CD14-positive monocyte (primary cell): Measurements from ENCODE around the gene NEDD4L. TPM values are rescaled to one million over a fixed set of nuclear protein-coding genes. Genes with fewer than 3 reads are reported as not detected.

ENCODE experiments used
- DNase-seq, 3 donors: peaks; one replicate each; pipeline ENCODE4 v3.0.0-alpha.2; 2011 to 2022
- H2AFZ ChIP-seq: 2 replicates; pipeline ENCODE4 v1.6.0; 2012; ENCODE audit warnings: mild to moderate bottlenecking, low read depth, low read length, inconsistent platforms; ENCODE audit not compliant: insufficient read depth, poor library complexity, severe bottlenecking
- H3K27ac ChIP-seq, 2 donors: 1 replicate in 1 of 2; 2 replicates in 1 of 2; pipeline ENCODE4 v1.5.1; 2012 to 2013; ENCODE audit warnings: low read length in 2 of 2, control low read depth in 1 of 2, inconsistent platforms in 1 of 2, low read depth in 1 of 2, mild to moderate bottlenecking in 1 of 2
- H3K27me3 ChIP-seq, 2 donors: one replicate each; pipeline versions ENCODE4 v1.6.0 to v1.6.1; 2011 to 2013; ENCODE audit warnings: low read length in 2 of 2; ENCODE audit not compliant: control insufficient read depth in 2 of 2, insufficient read depth in 2 of 2
- H3K36me3 ChIP-seq, 2 donors: replicated peaks in 1 of 2; 1 replicate in 1 of 2; 2 replicates in 1 of 2; pipeline versions ENCODE4 v1.5.1 to v1.6.1; 2012 to 2013; ENCODE audit warnings: low read length in 2 of 2, control low read depth in 1 of 2, inconsistent platforms in 1 of 2, mild to moderate bottlenecking in 1 of 2; ENCODE audit not compliant: insufficient read depth in 2 of 2, control insufficient read depth in 1 of 2
- H3K4me1 ChIP-seq, 2 donors: 1 replicate in 1 of 2; 2 replicates in 1 of 2; pipeline versions ENCODE4 v1.5.1 to v1.6.1; 2012 to 2013; ENCODE audit warnings: low read length in 2 of 2, control low read depth in 1 of 2, inconsistent platforms in 1 of 2, mild to moderate bottlenecking in 1 of 2, moderate library complexity in 1 of 2; ENCODE audit not compliant: insufficient read depth in 2 of 2, control insufficient read depth in 1 of 2
- H3K4me2 ChIP-seq: replicated peaks from 2 replicates; pipeline ENCODE3; 2012; ENCODE audit warnings: low read length, moderate library complexity, mild to moderate bottlenecking; ENCODE audit not compliant: poor library complexity, severe bottlenecking; ENCODE audit errors: extremely low read depth
- H3K4me3 ChIP-seq, 3 experiments: fragments of 200-600 bp in 1 of 3; sonication (generic) in 1 of 3; replicated peaks in 1 of 3; 1 replicate in 2 of 3; 2 replicates in 1 of 3; pipeline ENCODE4 v1.5.1; 2011 to 2013; ENCODE audit warnings: low read length in 3 of 3, mild to moderate bottlenecking in 3 of 3, control low read depth in 2 of 3, low read depth in 2 of 3, inconsistent platforms in 1 of 3, moderate library complexity in 1 of 3
- H3K79me2 ChIP-seq: 2 replicates; pipeline ENCODE4 v1.6.0; 2012; ENCODE audit warnings: mild to moderate bottlenecking, control low read depth, inconsistent platforms, low read length, moderate library complexity; ENCODE audit not compliant: insufficient read depth
- H3K9ac ChIP-seq: 2 replicates; pipeline ENCODE4 v1.6.0; 2017; ENCODE audit warnings: low read length, mild to moderate bottlenecking; ENCODE audit not compliant: insufficient read depth, poor library complexity, severe bottlenecking
- H3K9me3 ChIP-seq, 2 donors: replicated peaks in 1 of 2; 1 replicate in 1 of 2; 2 replicates in 1 of 2; pipeline versions ENCODE4 v1.5.1 to v1.6.1; 2012 to 2013; ENCODE audit warnings: low read length in 2 of 2, control low read depth in 1 of 2; ENCODE audit not compliant: control insufficient read depth in 1 of 2, insufficient read depth in 1 of 2
- H4K20me1 ChIP-seq: 2 replicates; pipeline ENCODE4 v1.6.0; 2012; ENCODE audit warnings: mild to moderate bottlenecking, low read length, control low read depth, moderate library complexity; ENCODE audit not compliant: insufficient read depth
- H3K27ac Mint-ChIP-seq, 7 donors: one replicate each; pipeline ENCODE4 v1.8.0; 2020; ENCODE audit warnings: mild to moderate bottlenecking in 7 of 7, mixed read lengths in 7 of 7, moderate library complexity in 6 of 7, inconsistent platforms in 2 of 7
- H3K27me3 Mint-ChIP-seq, 3 donors: one replicate each; pipeline ENCODE4 v1.8.0; 2021 to 2022; ENCODE audit warnings: low read depth in 3 of 3, mild to moderate bottlenecking in 3 of 3, mixed read lengths in 3 of 3, moderate library complexity in 3 of 3, inconsistent platforms in 1 of 3
- H3K36me3 Mint-ChIP-seq, 2 donors: one replicate each; pipeline ENCODE4 v1.8.0; 2020; ENCODE audit warnings: mixed read lengths in 2 of 2, inconsistent platforms in 1 of 2, mild to moderate bottlenecking in 1 of 2
- H3K4me1 Mint-ChIP-seq: one replicate; pipeline ENCODE4 v1.8.0; 2020; ENCODE audit warnings: mild to moderate bottlenecking, mixed read lengths
- H3K4me3 Mint-ChIP-seq, 2 donors: one replicate each; pipeline ENCODE4 v1.8.0; 2020; ENCODE audit warnings: mild to moderate bottlenecking in 2 of 2, mixed read lengths in 2 of 2, moderate library complexity in 1 of 2
- H3K9me3 Mint-ChIP-seq, 7 donors: one replicate each; pipeline ENCODE4 v1.8.0; 2020 to 2022; ENCODE audit warnings: mixed read lengths in 7 of 7, mild to moderate bottlenecking in 6 of 7, moderate library complexity in 6 of 7, inconsistent platforms in 2 of 7
- WGBS: methylation state at CpG from one replicate; pipeline ENCODE4 v1.1.5; 2013; ENCODE audit warnings: missing lambda C conversion rate; ENCODE audit not compliant: insufficient coverage; 5-methylcytosine and 5-hydroxymethylcytosine counted together
- intact Hi-C, 2 donors: fragments of 100-400 bp; cut with micrococcal nuclease; formaldehyde crosslinking; loops; one replicate each; pipeline versions ENCODE4 v1.15.0 to v1.15.1; 2023
- polyA plus RNA-seq, 3 donors: library from polyadenylated mRNA; depleted of rRNA in 1 of 3; unstranded in 2 of 3; stranded (reverse) in 1 of 3; fragments of 300-500 nt in 2 of 3; fragments of >200 nt in 1 of 3; fragmentation: Illumina TruSeq in 2 of 3; gene quantifications; 1 replicate in 2 of 3; 2 replicates in 1 of 3; pipeline ENCODE4 v1.2.3, GENCODE V29; 2012 to 2021
- TF ChIP-seq, protein P1 (sequence below): fragments of 200-600 bp; IDR thresholded peaks from one replicate; pipeline ENCODE4 v1.8.0; 2022; ENCODE audit warnings: antibody characterized with exemption, mild to moderate bottlenecking

The NEDD4L gene
- polyA plus RNA-seq, 3 donors: 2.5 to 5.2 (median 4.5) TPM

GRCh38 chr18:58392324-58393000 lies 348.4 kb downstream of the NEDD4L start:
- Histone ChIP-seq H3K79me2 (no peaks in the 10 kb centered on the region), H3K9me3 (no peaks in the 10 kb centered on the region), H3K27ac (no peak overlapping the region), H3K27me3 (no peaks in the 10 kb centered on the region), H2AFZ (no peak overlapping the region), H3K4me2 (no peak overlapping the region), H3K4me3 (no peak overlapping the region), H3K4me1 (no peaks in the 10 kb centered on the region), H3K9ac (no peak overlapping the region), H4K20me1 (no peaks in the 10 kb centered on the region), H3K36me3 (no peaks in the 10 kb centered on the region)
- no peak overlapping the region for H3K27ac Mint-ChIP-seq
- H3K4me3 Mint-ChIP-seq: no peak overlapping the region
- no peaks in the 10 kb centered on the region for H3K36me3 Mint-ChIP-seq
- DNase-seq: no peak
- no peaks in the 10 kb centered on the region for H3K27me3 Mint-ChIP-seq
- intact Hi-C loops: no loop called here
- no peaks in the 10 kb centered on the region for H3K9me3 Mint-ChIP-seq
- TF ChIP-seq, protein P1, sequence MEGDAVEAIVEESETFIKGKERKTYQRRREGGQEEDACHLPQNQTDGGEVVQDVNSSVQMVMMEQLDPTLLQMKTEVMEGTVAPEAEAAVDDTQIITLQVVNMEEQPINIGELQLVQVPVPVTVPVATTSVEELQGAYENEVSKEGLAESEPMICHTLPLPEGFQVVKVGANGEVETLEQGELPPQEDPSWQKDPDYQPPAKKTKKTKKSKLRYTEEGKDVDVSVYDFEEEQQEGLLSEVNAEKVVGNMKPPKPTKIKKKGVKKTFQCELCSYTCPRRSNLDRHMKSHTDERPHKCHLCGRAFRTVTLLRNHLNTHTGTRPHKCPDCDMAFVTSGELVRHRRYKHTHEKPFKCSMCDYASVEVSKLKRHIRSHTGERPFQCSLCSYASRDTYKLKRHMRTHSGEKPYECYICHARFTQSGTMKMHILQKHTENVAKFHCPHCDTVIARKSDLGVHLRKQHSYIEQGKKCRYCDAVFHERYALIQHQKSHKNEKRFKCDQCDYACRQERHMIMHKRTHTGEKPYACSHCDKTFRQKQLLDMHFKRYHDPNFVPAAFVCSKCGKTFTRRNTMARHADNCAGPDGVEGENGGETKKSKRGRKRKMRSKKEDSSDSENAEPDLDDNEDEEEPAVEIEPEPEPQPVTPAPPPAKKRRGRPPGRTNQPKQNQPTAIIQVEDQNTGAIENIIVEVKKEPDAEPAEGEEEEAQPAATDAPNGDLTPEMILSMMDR: no peak
- 100% methylated on average over 4 of the region's 11 CpGs for WGBS
- H3K4me1 Mint-ChIP-seq: no peaks in the 10 kb centered on the region

GRCh38 chr18:58393295-58393694 lies 349.3 kb downstream of the NEDD4L start:
- no peaks in the 10 kb centered on the region for H3K79me2 ChIP-seq
- intact Hi-C loops: no loop called here
- H3K4me1 ChIP-seq: no peaks in the 10 kb centered on the region
- H3K27ac Mint-ChIP-seq: peak overlapping the region in 1 of 7 donors; percentile 63
- H3K4me3 ChIP-seq: no peak overlapping the region
- H3K27me3 Mint-ChIP-seq: no peaks in the 10 kb centered on the region
- H3K9ac ChIP-seq: no peak overlapping the region
- H3K4me1 Mint-ChIP-seq: no peaks in the 10 kb centered on the region
- 100% methylated on average over 2 of the region's 2 CpGs for WGBS
- H3K4me2 ChIP-seq: no peak overlapping the region
- H3K9me3 ChIP-seq: no peaks in the 10 kb centered on the region
- no peaks in the 10 kb centered on the region for H3K9me3 Mint-ChIP-seq
- H3K36me3 Mint-ChIP-seq: no peaks in the 10 kb centered on the region
- no peak for DNase-seq
- no peak overlapping the region for H2AFZ ChIP-seq
- no peaks in the 10 kb centered on the region for H3K27me3 ChIP-seq
- no peak overlapping the region for H3K4me3 Mint-ChIP-seq
- TF ChIP-seq, protein P1: no peak
- no peak overlapping the region for H3K27ac ChIP-seq
- no peaks in the 10 kb centered on the region for H3K36me3 ChIP-seq
- no peaks in the 10 kb centered on the region for H4K20me1 ChIP-seq
